ENCODE data around the gene USH1C. TPM values are rescaled to one million over a fixed set of nuclear protein-coding genes. Genes with fewer than 3 reads are reported as not detected.

The USH1C gene
- total and polyA plus RNA-seq, 2 experiments from 2014 or later: not detected

- Histone ChIP-seq H4K20me1 (ENCODE audit: insufficient read depth) (no peaks in the 10 kb centered on the region), H3K4me3 (no peak overlapping the region), H3K36me3 (ENCODE audit: low read depth) (no peaks in the 10 kb centered on the region), H3K9me3 (ENCODE audit: low read depth) (no peaks in the 10 kb centered on the region), H3K27ac (no peak overlapping the region), H3F3A (ENCODE audit: insufficient read depth) (no peaks in the 10 kb centered on the region), H3K9ac (no peak overlapping the region), H3K9me2 (ENCODE audit: insufficient read depth) (no peaks in the 10 kb centered on the region), H3K79me2 (ENCODE audit: insufficient read depth) (no peaks in the 10 kb centered on the region), H2AFZ (no peak overlapping the region), H3K27me3 (replicated peaks; ENCODE audit: insufficient read depth) (peaks cover 27% of the 10 kb centered on the region), H3K4me1 (ENCODE audit: insufficient read depth) (no peaks in the 10 kb centered on the region), H3K4me2 (ENCODE audit: unreplicated experiment) (no peak overlapping the region)
- no peak for DNase-seq
- in situ Hi-C loops (cut with MboI): no loop called here
- TF ChIP-seq EZH2phosphoT487 (IDR thresholded peaks at IDR 0.05; ENCODE audit: insufficient read depth, low read depth): no peak
- 38 to 67% methylated on average over 2 of the region's 2 CpGs for WGBS, 2 experiments (ENCODE audit: low coverage in 1 of 2, low lambda C conversion rate in 2 of 2, missing lambda C conversion rate in 2 of 2)
Observed at GRCh38 chr11:17443926-17444690, 100.1 kb downstream of the USH1C start.

Other genes with a start within 250 kb of the USH1C start
- 1.3 and 5.1 TPM in 2 replicates for gene NCR3LG1, start 192.6 kb downstream of the USH1C start, total RNA-seq (2014; rRNA removed; shearing (Covaris generic))
- 0.83 and 1.0 TPM in 2 replicates for gene NCR3LG1, start 192.6 kb downstream of the USH1C start, polyA plus RNA-seq (2016; fragmentation: Nextera tagmentation; extraction: Ambion mirVana)
- not detected in 2 replicates for gene KCNJ11, start 155.8 kb downstream of the USH1C start, total RNA-seq (2014; rRNA removed; shearing (Covaris generic))
- not detected in 2 replicates for gene KCNJ11, start 155.8 kb downstream of the USH1C start, polyA plus RNA-seq (2016; fragmentation: Nextera tagmentation; extraction: Ambion mirVana)
- gene ABCC8, start 67.6 kb downstream of the USH1C start, total RNA-seq (2014; rRNA removed; shearing (Covaris generic)): not detected in 2 replicates
- not detected in 2 replicates for gene ABCC8, start 67.6 kb downstream of the USH1C start, polyA plus RNA-seq (2016; fragmentation: Nextera tagmentation; extraction: Ambion mirVana)
- gene OTOG, start 2.8 kb upstream of the USH1C start, total RNA-seq (2014; rRNA removed; shearing (Covaris generic)): not detected in 2 replicates
- gene OTOG, start 2.8 kb upstream of the USH1C start, polyA plus RNA-seq (2016; fragmentation: Nextera tagmentation; extraction: Ambion mirVana): not detected in 2 replicates
- not detected in 2 replicates for gene MYOD1, start 175.2 kb upstream of the USH1C start, total RNA-seq (2014; rRNA removed; shearing (Covaris generic))
- gene MYOD1, start 175.2 kb upstream of the USH1C start, polyA plus RNA-seq (2016; fragmentation: Nextera tagmentation; extraction: Ambion mirVana): not detected in 2 replicates
- not detected in 2 replicates for gene KCNC1, start 190.4 kb upstream of the USH1C start, total RNA-seq (2014; rRNA removed; shearing (Covaris generic))
- gene KCNC1, start 190.4 kb upstream of the USH1C start, polyA plus RNA-seq (2016; fragmentation: Nextera tagmentation; extraction: Ambion mirVana): not detected in 2 replicates